Amygdala (tissue), 56 donors: ENCODE results near the gene TRIO.

ENCODE experiments used
- DNase-seq, 56 donors: peaks; one replicate each; lab custom pipeline; 2025; lab: John Stamatoyannopoulos, UW

Gene TRIO

GRCh38 chr5:14397717-14398116, 254.6 kb downstream of the TRIO start:
- no peak for DNase-seq

GRCh38 chr5:14399054-14399692, 256.0 kb downstream of the TRIO start:
- peak in 2 of 56 donors; percentile 20 to 27 for DNase-seq

GRCh38 chr5:14400085-14400484, 256.9 kb downstream of the TRIO start:
- no peak for DNase-seq

- no peak for DNase-seq
These were observed 257.5 kb downstream of the TRIO start for GRCh38 chr5:14400611-14401010.

- no peak for DNase-seq
These were observed 258.5 kb downstream of the TRIO start for GRCh38 chr5:14401639-14402038.

- DNase-seq, result no peak
These were observed 259.3 kb downstream of the TRIO start for GRCh38 chr5:14402424-14402823.

- DNase-seq, result no peak
These were observed 261.6 kb downstream of the TRIO start for GRCh38 chr5:14404780-14405179.

GRCh38 chr5:14405267-14405666, 262.1 kb downstream of the TRIO start:
- DNase-seq, result no peak

- no peak for DNase-seq
These were observed 262.8 kb downstream of the TRIO start for GRCh38 chr5:14405706-14406553.

- no peak for DNase-seq
These were observed 263.4 kb downstream of the TRIO start for GRCh38 chr5:14406554-14406849.

GRCh38 chr5:14407051-14407450, 263.9 kb downstream of the TRIO start:
- DNase-seq, result no peak

GRCh38 chr5:14407746-14408175, 264.6 kb downstream of the TRIO start:
- DNase-seq, result no peak

- DNase-seq, result no peak
These were observed 265.9 kb downstream of the TRIO start for GRCh38 chr5:14408969-14409586.

GRCh38 chr5:14410068-14410393, 266.9 kb downstream of the TRIO start:
- no peak for DNase-seq

GRCh38 chr5:14410394-14411201, 267.5 kb downstream of the TRIO start:
- no peak for DNase-seq

- DNase-seq, result no peak
These were observed 268.1 kb downstream of the TRIO start for GRCh38 chr5:14411216-14411615.

GRCh38 chr5:14413331-14413750, 270.2 kb downstream of the TRIO start:
- DNase-seq, result no peak

- DNase-seq, result no peak
These were observed 270.9 kb downstream of the TRIO start for GRCh38 chr5:14414007-14414406.

- DNase-seq, result no peak
These were observed 271.5 kb downstream of the TRIO start for GRCh38 chr5:14414656-14415023.

- DNase-seq, result no peak
These were observed 272.0 kb downstream of the TRIO start for GRCh38 chr5:14415024-14415697.

GRCh38 chr5:14415698-14416074, 272.5 kb downstream of the TRIO start:
- DNase-seq, result no peak
